DMS153 treated with DMSO at 0.1 percent for 48 hours (cell line): ENCODE measurements around the gene GLT8D1.
A peak's percentile ranks its signal among the peaks of the same experiment; 100 is the strongest.
"Not testable (repeated sequence)": the region's sequence is repeated elsewhere in the genome, so short reads cannot be mapped to it uniquely, and the experiment has no call there.

Experiments used
- DNase-seq: peaks from one replicate; lab custom pipeline; 2025; ENCODE audit not compliant: unreplicated experiment; lab: John Stamatoyannopoulos, UW

GLT8D1 gene

GRCh38 chr3:52705688-52706686 lies at the start of gene GLT8D1, which contains the start of gene SPCS1:
TSS of gene GLT8D1 (minus strand) at chr3:52705791. CDS start at chr3:52700460, 5,331 bp downstream.
TSS of gene SPCS1 (plus strand) at chr3:52706106. CDS start at chr3:52706247, 141 bp downstream.
- DNase-seq: peak; percentile 46

- no peak for DNase-seq
Measured at GRCh38 chr3:52754373-52754772, 48.8 kb upstream of the GLT8D1 start.

GRCh38 chr3:52752045-52752660 lies 46.6 kb upstream of the GLT8D1 start:
- DNase-seq: no peak

- DNase-seq: no peak
Measured at GRCh38 chr3:52743721-52744120, 38.1 kb upstream of the GLT8D1 start.

- DNase-seq: no peak
Measured at GRCh38 chr3:52743152-52743551, 37.6 kb upstream of the GLT8D1 start.

GRCh38 chr3:52742418-52743041 lies 36.9 kb upstream of the GLT8D1 start:
- peak; percentile 0 for DNase-seq

- DNase-seq: no peak
Measured at GRCh38 chr3:52739730-52740129, 34.1 kb upstream of the GLT8D1 start.

GRCh38 chr3:52733256-52733891 lies 27.8 kb upstream of the GLT8D1 start:
- DNase-seq: no peak

- DNase-seq: no peak
Measured at GRCh38 chr3:52731590-52731989, 26.0 kb upstream of the GLT8D1 start.

GRCh38 chr3:52730681-52731080 lies 25.1 kb upstream of the GLT8D1 start:
- DNase-seq: no peak

- DNase-seq: not testable (repeated sequence)
Measured at GRCh38 chr3:52728753-52729152, 23.2 kb upstream of the GLT8D1 start.

GRCh38 chr3:52724511-52724910 lies 18.9 kb upstream of the GLT8D1 start:
- DNase-seq: no peak

- no peak for DNase-seq
Measured at GRCh38 chr3:52723935-52724334, 18.3 kb upstream of the GLT8D1 start.

GRCh38 chr3:52722491-52722890 lies 16.9 kb upstream of the GLT8D1 start:
- no peak for DNase-seq

- no peak for DNase-seq
Measured at GRCh38 chr3:52721730-52722008, 16.1 kb upstream of the GLT8D1 start.

GRCh38 chr3:52721002-52721729 lies 15.6 kb upstream of the GLT8D1 start:
- DNase-seq: no peak

- no peak for DNase-seq
Measured at GRCh38 chr3:52719618-52720017, 14.0 kb upstream of the GLT8D1 start.

- no peak for DNase-seq
Measured at GRCh38 chr3:52715714-52716305, 10.2 kb upstream of the GLT8D1 start.

- no peak for DNase-seq
Measured at GRCh38 chr3:52714335-52715302, 9.0 kb upstream of the GLT8D1 start.
